Right ventricle myocardium inferior (tissue), 1 donor: ENCODE data around the gene TVP23A. TPM values are rescaled to one million over a fixed set of nuclear protein-coding genes. Genes with fewer than 3 reads are reported as not detected.
A peak's percentile ranks its signal among the peaks of the same experiment; 100 is the strongest.

Experiments used
- ATAC-seq: fragments of 200-7000 bp; cut with Tn5 transposase; one replicate; pipeline ENCODE4 v1.9.1; 2020; ENCODE audit warnings: mild to moderate bottlenecking, moderate library complexity
- DNase-seq: peaks from one replicate; pipeline ENCODE4 v3.0.0; 2021; ENCODE audit errors: missing footprints
- intact Hi-C: fragments of 100-400 bp; cut with DNase I; formaldehyde crosslinking; loops from one replicate; pipeline ENCODE4 v1.11.0; 2022
- long read RNA-seq: library from polyadenylated mRNA; unstranded; transcript quantifications from one replicate; pipeline ENCODE4 v2.0.0, GENCODE V29; 2021
- total RNA-seq: library from RNA; stranded (reverse); fragmentation: NEBNext Ultra II Directional; extraction: Animal tissue kit (Norgen Biotek cat#: 25700); gene quantifications from one replicate; pipeline ENCODE4 v1.2.1, GENCODE V29; 2021
- donor health status: DM: no; HTN: yes; CAD: no; lungs with severe emphysema.

TVP23A gene
- 0.41 TPM for total RNA-seq
- long read RNA-seq, result 0 reads

DNA sequence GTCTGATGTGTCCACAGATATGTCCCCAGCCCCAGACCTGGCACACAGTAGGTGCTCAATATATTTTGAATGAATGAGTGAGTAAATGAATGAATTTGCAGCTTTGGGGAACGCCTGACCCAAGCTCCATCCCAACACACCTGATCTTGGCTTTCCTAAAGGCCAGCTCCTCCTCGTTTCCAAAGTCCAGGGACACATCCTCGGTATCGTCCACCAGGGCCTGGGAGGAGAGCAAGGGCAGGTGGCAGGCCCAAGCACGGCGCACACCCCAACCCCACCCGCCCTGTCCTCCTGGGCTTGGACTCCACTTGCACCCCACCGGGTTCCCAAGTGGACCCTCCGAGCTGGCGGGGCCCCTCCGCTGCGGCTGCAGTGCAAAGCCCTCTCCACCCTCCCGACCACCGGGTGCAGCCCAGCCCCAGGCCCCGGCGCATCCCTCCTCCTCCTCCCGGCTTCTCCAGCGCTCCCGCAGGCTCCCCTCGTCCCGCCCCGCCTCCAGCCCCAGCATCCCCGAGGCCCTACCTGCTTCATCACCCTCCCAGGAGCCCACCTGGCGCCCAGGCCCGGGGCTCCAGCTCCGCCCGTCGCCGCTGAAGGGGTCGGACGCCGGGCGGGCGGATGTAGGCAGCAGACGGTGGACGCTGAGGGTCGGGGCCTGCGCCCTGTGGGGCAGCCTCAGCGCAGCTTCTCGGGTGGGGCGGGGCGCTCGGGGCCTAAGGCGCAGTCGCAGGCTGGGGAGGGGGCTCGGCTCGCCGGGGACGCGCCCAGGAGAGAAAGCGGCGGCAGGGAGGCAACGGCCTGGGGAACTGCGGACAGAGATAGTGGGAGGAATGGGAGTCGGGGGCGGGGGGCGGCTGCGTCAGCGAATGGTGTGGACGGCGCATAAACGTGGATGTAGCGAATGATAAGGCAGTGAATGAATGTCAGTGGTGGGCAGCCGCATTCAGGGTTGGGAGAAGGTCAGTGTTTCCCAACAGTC, at the start of gene TVP23A:
Gene TVP23A, minus strand, starts transcription at position 832 of the 979 bp plus-strand sequence. Its CDS starts 301 bp downstream, at position 531.
- intact Hi-C loops, result no loop called here
- DNase-seq, result peak; percentile 70
- ATAC-seq, result peak; percentile 45

DNA sequence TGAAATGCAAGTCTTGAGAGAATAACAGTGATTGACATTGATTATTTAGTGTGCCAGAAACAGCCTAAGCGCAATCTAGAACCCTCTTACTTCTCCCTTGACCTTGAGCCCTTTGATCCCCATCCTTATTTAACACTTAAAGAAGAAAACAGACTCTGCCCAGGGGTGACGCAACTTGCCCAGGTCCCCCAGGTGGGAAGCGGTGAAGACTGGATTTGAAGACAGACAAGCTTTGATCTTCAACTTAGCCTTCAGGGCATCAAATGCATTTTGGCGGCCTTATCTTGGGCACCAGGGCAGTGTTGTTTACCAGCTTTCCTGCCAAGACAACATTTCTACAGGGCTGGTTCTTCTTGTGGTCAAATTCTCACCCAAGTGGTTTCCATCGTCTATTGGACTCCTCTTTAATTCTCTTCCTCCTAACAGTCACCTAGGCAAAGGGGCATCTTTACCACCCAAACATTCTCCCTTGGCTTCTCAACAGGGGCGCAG, 49.6 kb upstream of the TVP23A start:
- intact Hi-C loops, result no loop called here
- ATAC-seq (no peak), DNase-seq (no peak)

DNA sequence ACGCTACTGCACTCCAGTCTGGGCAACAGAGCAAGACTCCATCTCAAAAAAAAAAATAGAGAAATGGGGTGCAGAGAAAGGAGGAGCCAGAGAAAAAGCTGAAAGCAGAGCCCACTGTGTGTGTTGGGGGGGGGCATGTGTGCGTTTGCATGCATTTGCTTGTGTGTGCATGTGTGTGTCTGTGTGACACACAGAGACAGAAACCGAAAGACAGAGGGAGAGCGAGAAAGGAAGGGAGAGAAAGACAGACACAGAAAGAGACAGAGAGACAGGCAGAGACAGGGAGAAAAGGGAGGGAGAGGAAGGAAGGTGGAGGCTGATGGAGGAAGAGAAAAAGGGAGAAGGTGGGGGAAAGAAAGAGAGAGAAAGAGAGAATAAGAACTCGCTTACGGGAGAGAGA, 48.6 kb upstream of the TVP23A start:
- intact Hi-C loops, result no loop called here
- DNase-seq (no peak), ATAC-seq (no peak)

DNA sequence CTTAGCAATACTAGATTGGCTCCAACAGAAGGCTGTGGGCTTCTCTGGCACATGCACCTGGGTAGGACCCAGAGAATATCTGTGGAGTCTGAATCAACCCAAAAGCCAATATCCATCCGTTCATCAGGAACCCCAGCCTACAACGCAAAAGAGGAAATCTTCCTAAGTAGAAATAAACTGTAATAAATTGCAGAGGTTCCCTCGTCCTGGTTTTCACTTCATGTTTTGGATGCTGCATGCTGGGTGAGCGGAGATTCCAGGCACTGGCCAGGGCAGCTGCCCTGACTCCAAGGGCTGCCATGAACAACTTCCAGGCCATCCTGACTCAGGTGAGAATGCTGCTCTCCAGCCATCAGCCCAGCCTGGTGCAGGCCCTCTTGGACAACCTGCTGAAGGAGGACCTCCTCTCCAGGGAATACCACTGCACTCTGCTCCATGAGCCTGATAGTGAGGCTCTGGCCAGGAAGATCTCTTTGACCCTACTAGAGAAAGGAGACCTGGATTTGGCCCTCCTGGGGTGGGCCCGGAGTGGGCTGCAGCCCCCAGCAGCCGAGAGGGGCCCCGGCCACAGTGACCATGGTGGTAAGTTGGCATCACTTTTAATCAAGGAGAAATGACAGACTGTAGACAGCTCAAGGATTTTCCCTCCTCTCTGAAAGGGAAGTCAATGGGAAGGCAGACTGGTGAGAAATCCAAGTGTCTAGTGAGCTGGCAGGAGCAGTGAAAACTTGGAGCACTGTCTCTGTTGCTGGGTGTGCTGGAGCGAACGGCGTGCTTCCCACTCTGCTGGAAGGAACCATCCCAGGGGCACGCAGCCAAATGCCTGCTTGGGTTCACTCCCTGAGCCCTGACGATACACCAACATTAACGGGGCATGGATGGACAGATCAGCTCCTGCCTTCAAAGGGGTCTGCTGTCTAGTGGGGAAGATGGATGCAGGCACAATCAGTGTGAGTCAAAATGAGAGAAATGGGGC, 47.7 kb upstream of the TVP23A start:
- DNase-seq, result peak; percentile 77
- intact Hi-C loops, result no loop called here
- ATAC-seq, result peak; percentile 51

DNA sequence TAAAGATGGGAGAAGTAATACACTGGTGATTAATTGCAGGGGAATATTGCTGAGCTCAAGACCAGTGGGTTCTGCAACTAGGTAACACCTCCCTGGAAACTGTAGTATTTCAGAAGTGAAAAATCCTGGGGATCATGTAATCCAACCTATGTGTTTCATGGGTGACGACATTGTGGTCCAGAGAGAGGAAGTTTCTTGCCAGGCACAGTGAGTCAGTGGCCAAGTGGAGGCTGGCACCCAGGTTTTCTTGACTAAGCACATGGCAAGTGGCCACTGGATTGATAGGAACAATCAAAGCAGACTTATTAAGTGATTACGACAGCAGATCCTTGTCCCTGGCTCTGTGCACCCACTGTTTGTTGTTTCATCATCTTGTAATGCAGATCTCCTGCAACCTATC, 43.8 kb upstream of the TVP23A start:
- intact Hi-C loops, result no loop called here
- peak; percentile 13 for ATAC-seq
- no peak for DNase-seq

DNA sequence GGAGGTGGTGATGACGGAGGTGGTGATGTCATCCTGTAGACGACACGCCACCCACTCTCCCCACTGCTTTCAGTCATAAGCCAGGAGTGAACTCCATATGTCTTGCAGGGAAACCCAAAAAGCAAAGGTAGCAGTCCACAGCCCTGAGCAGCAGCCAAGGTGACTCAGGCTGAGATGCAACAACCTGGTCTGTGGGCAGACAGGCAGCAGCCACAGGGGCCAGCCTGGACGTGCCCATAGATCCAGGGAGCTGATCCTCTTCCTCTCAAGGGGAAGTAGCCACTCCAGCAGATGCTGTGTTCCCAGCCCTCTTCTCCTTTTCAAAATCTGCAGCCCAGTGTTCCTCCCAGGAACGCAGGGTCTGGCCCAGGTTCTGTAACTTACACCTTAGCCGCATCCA, 41.1 kb upstream of the TVP23A start:
- intact Hi-C loops, result no loop called here
- DNase-seq, result no peak
- ATAC-seq, result no peak

DNA sequence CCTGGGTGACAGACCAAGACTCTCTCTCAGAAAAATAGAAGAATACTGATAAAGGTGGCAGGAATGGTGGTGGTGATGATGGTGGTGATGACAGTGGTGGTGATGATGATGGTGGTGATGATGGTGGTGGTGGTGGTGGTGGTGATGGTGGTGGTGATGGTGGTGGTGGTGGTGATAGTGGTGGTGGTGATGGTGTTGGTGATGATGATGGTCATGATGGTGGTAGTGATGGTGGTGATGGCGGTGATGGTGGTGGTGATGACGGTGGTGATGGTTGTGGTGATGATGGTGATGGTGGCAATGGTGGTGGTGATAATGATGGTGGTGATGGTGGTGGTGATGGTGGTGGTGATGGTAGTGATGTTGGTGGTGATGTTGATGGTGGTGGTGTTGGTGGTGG, 40.4 kb upstream of the TVP23A start:
- DNase-seq, result no peak
- ATAC-seq, result no peak

DNA sequence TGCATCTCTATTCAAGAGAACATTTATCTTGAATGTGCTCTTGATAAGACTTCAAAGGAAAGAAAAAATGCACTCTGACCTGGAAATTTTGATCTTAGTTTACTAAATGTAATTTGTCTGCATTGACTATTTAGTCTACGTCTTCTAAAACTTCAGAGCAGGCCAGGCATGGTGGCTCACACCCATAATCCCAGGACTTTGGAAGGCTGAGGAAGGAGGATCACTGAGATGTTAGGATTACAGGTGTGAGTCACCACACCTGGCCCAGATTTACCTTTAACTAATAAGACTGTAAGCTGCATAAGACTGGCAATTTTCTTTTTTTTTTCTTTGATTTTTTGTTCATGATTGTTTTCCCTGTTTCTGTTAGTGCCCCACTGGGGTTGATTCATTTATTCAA, 39.6 kb upstream of the TVP23A start:
- ATAC-seq (no peak), DNase-seq (no peak)
- intact Hi-C loops, result no loop called here

More for the DNA sequence above, 40.4 kb upstream of the TVP23A start:
- intact Hi-C loops, result no loop called here

DNA sequence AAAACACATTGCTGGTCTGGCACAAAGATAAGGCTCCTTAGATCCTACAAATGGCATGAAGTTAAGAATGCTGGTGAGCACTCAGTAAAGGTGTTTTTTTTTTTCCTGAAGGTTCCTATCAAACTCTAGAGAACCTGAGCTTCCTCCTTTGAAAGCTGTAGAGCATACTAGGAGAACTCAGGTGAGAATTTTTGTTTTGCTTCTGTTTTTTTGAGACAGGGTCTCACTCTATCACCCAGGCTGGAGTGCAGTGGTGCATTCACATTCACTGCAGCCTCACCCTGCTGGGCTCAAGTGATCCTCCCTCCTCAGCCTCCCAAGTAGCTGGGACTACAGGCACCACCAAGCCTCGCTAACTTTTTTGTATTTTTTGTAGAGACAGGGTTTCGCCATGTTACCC, 37.4 kb upstream of the TVP23A start:
- no peak for DNase-seq
- intact Hi-C loops, result no loop called here
- no peak for ATAC-seq

DNA sequence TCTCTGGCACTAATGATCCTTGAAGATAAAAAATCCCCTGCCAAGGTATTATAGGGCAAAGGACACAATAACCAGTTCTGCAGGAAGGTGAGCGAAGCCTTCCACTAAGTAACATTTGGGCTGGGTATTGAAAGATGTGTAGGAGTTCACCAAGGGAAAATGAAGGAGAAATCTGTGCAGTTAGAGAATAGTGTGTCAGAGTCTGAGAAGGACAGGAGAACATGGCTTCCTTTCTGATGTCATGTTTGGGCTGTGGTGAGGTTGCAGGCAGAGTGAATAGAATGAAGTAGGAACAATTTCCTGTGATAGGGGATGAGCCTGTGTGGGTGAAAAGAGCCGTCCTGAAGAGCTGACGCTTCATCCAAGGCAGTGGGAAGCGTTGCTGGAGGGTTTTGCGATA, 34.4 kb upstream of the TVP23A start:
- DNase-seq (no peak), ATAC-seq (no peak)
- intact Hi-C loops, result no loop called here

DNA sequence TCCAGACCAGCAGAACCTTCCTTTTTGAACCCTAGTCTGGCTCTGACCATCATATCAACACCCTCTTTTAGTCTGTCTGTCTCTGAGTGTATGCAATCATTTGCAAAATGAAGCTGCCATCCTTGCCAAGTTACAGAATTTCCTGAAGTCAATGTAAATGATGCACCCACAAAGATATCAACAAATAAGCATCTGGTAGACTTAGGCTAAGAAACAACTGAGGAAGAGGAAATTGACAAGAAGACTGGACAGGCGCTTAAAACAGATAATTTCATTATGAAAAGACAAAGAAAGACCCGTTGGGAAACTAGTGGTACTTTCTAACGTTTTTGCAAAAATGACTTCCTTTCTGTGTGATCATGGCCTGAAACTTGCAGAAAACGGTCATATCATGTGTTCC, 33.7 kb upstream of the TVP23A start:
- DNase-seq, result no peak
- ATAC-seq, result no peak
- intact Hi-C loops, result no loop called here

DNA sequence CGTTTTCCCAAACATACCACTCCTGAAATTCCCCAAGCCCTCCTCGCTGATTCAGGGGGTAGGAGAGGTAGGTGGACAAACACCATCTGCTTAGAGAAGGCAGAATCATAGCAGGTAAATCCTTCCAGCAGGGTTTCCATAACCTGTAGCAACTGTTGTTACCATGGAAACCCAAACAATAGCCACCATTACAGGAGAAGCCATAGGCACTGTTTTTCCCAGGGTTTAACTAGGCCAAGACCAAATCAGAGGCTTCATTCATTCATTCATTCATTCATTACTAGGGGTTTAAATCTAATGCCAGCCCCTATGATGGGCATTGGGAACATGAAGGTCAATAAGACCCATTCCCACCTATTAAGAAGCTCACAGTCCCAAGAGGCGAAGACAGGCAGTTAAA, 32.9 kb upstream of the TVP23A start:
- intact Hi-C loops, result no loop called here
- ATAC-seq, result no peak

DNA sequence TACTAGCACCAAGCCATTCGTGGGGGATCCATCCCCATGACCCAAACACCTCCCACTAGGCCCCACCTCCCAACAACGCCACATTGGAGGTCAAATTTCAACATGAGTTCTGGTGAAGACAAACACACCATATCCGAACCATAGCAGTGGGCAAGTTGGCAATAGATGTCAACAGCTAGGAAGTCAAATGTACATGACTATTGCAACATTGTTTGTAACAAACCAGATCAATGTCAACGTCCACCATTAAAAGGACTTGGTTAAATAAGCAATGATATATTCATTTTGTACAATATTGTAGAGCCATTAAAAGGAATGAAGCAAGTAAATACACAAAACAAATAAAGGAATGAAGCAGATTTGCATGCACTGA, 31.9 kb upstream of the TVP23A start:
- ATAC-seq (no peak), DNase-seq (no peak)
- intact Hi-C loops, result no loop called here

More for the DNA sequence above, 32.9 kb upstream of the TVP23A start:
- no peak for DNase-seq

DNA sequence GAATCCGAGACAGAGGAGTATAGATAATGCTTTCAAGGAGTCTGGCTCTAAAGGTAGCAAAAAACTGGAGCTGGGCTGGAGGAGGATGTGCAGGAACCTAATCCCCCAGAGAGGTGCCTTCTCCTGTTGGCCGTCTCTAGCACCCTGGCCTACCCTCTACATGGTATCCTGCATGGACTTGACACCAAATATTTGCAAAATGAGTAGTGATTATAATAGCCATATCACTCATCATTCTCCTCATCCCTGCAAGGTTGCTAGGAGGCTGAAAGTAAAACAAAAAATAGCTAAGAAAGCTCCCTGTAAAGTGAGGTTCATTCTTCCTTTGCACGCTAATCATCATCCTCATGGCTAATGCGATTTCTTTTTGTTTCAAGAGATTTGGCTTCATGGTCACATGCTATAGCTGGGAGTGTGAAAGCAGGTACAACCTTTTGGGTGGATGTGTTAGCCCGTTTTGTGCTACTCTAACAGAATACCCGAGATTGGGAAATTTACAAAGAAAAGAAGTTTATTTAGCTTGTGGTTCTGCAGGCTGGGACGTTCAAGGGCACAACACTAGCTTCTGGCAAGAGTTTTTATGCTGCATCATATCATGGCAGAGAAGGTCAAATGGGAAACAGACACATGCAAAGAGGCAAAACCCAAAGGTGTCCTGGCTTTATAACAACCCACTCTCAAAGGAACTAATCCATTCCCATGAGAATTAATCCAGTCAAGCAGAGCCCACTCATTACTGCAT, 31.3 kb upstream of the TVP23A start:
- no peak for DNase-seq
- intact Hi-C loops, result no loop called here
- no peak for ATAC-seq

DNA sequence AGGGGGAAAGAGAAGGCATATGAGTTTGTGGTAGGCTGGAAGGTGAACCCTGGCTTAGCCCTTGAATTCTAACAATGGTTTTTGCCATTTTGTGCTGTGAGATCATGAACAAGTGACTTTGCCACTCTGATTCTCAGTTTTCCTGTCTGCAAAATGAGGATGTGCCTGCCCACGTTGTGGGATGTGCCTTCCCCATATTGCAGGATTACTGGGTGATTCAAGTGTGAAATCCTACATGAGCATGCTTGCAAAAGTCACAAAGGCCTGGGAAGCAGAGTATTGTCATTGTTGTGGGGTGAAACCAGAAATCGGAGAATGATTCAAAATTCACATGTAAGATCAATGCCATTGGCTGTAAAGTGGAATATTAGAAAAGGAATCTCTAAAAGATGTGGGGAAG, 28.6 kb upstream of the TVP23A start:
- intact Hi-C loops, result no loop called here
- DNase-seq, result no peak
- ATAC-seq, result no peak

DNA sequence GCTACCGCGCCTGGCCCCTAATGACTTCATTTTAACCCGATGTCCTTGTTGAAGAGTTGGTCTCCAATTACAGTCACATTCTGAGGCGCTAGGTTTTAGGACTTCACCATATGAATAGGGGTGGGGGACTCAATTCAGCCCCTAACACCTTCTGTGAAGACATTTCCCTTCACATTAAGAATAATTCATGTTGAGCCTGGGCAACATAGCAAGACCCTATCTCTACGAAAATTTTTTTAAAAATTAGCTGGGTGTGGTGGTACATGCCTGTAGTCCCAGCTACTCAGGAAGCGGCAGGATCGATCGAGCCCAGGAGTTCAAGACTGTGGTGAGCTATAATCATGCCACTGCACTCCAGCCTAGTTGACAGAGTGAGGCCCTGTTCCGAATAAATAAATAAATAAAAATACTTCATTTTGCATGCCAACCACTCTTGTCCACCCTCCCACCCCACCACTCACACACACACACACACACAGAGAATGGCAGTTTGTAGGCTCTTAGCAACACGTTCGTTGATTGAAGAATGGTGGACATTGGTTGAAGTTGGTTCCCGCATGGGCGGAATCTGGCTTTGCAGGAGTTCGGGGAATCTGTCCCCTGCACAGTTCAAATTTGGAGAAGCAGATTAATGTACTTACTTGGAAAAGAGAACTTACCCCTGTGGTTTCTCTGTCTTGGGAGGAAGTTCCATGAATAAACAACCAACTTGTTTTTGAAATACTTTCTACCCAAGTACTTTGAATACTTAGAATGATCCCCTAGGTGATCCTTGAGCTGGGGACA, 27.8 kb upstream of the TVP23A start:
- intact Hi-C loops, result no loop called here
- ATAC-seq, result peak; percentile 54
- DNase-seq, result no peak

DNA sequence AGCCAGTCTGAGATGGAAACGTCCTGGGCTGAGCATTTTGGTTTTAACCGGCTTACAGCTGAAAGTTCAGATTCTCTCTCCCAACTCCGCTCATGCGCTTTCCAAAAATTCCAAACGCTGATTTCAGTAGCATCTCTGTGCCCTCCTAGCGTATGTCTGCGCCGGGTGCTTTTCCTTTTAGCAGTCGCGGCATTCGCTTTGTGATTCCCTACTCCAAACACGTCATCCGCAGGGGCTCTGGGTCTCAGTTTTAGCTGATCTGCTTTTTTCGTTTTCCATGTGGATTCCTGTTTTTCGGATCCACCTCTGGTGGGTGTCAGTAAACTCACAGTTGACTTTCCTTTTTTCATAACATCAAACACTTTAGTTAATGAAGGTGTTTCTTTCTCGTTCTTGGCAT, 22.1 kb upstream of the TVP23A start:
- intact Hi-C loops, result no loop called here
- DNase-seq (no peak), ATAC-seq (no peak)

DNA sequence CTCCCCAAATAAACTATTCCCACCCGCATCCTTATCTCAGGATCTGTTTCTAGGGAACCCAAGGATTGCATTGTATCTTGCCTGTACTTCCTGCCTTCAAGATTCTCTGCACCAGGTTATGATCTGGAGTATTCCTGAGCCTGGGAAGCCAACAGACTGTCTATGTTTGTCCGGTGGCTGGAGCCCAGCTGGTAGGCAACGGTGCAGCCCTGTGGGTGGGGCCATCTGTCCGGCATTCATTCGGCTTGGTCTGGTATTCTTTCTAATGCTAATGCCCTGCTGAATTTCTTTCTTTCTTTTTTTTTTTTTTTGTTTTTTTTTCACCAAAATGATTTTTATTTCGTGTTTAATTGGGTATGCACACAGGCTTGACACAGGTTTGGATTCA, 20.7 kb upstream of the TVP23A start:
- ATAC-seq (no peak), DNase-seq (no peak)
- intact Hi-C loops, result no loop called here
